GM12865 (cell line): ENCODE measurements around the gene PSMD8.

Experiments
- DNase-seq: peaks from one replicate; pipeline ENCODE4 v3.0.0; 2010; ENCODE audit warnings: low read depth
- H3K4me3 ChIP-seq: 2 replicates; pipeline ENCODE4 v1.5.1; 2011; ENCODE audit warnings: mild to moderate bottlenecking, low read depth, low read length, control low read depth
- CTCF ChIP-seq: IDR thresholded peaks from 2 replicates; pipeline ENCODE4 v1.5.1; 2011; ENCODE audit warnings: low read length, control low read depth, low read depth, inconsistent platforms; ENCODE audit not compliant: insufficient read depth; ENCODE audit errors: missing control alignments

The PSMD8 gene

GRCh38 chr19:38373907-38374331, 452 bp upstream of the PSMD8 start:
- H3K4me3 ChIP-seq = peak overlapping the region; percentile 61
- DNase-seq = no peak
- no peak for TF ChIP-seq CTCF

GRCh38 chr19:38375098-38375493, 725 bp downstream of the PSMD8 start:
- DNase-seq = no peak
- TF ChIP-seq CTCF = no peak
- H3K4me3 ChIP-seq = peak overlapping the region; percentile 99

- no peak for DNase-seq
- TF ChIP-seq CTCF = no peak
- H3K4me3 ChIP-seq = peak overlapping the region; percentile 99
Measured at GRCh38 chr19:38375748-38376147, 1.4 kb downstream of the PSMD8 start.

- no peak for TF ChIP-seq CTCF
- no peak for DNase-seq
- H3K4me3 ChIP-seq = no peak overlapping the region
Measured at GRCh38 chr19:38376576-38376975, 2.2 kb downstream of the PSMD8 start.

GRCh38 chr19:38377052-38377451, 2.7 kb downstream of the PSMD8 start:
- no peak for TF ChIP-seq CTCF
- H3K4me3 ChIP-seq = no peak overlapping the region
- DNase-seq = no peak

- no peak overlapping the region for H3K4me3 ChIP-seq
- TF ChIP-seq CTCF = no peak
- DNase-seq = no peak
Measured at GRCh38 chr19:38378866-38379265, 4.5 kb downstream of the PSMD8 start.

- no peak overlapping the region for H3K4me3 ChIP-seq
- DNase-seq = no peak
- no peak for TF ChIP-seq CTCF
Measured at GRCh38 chr19:38381138-38381537, 6.8 kb downstream of the PSMD8 start.
